Neural progenitor cell (in vitro differentiated cells): Measurements from ENCODE around the gene AGTRAP.

Source experiments
- CTCF ChIP-seq: fragments of 200-600 bp; sonication (generic); IDR thresholded peaks from 2 replicates; pipeline ENCODE4 v1.5.1; 2017; ENCODE audit warnings: antibody characterized with exemption, mild to moderate bottlenecking
- EZH2 ChIP-seq: fragments of 200-600 bp; sonication (generic); IDR thresholded peaks from 2 replicates; pipeline ENCODE4 v1.6.1; 2017; ENCODE audit warnings: antibody characterized with exemption, mild to moderate bottlenecking, moderate library complexity

GRCh38 chr1:11800391-11800755 is 64.4 kb downstream of the AGTRAP start:
- TF ChIP-seq CTCF: no peak
- TF ChIP-seq EZH2: no peak
